ENCODE results near the gene GJB3.

GRCh38 chr1:34745666-34746065, 35.3 kb upstream of the GJB3 start:
- TF ChIP-seq CTCF (conservative IDR thresholded peaks at IDR 0.05) (no peak), EZH2 (IDR thresholded peaks at IDR 0.05; ENCODE audit: low read depth) (no peak)
